Suppressor macrophage treated with lipopolysaccharide for 1 hour (primary cell): ENCODE results near the gene NTHL1.

Source experiments
- DNase-seq, 3 donors: peaks; one replicate each; pipeline ENCODE4 v3.0.0-alpha.2; 2020 to 2022

NTHL1 gene

GRCh38 chr16:2047330-2048115 is at the start of gene NTHL1, which contains the start of gene TSC2:
Gene NTHL1, minus strand, starts transcription at chr16:2047834. Its CDS starts 11 bp downstream, at chr16:2047823.
Gene TSC2, plus strand, starts transcription at chr16:2047985. Its CDS starts 631 bp downstream, at chr16:2048616.
- DNase-seq = peak; percentile 97 to 98 (median 98)

GRCh38 chr16:2096853-2097595 is 49.4 kb upstream of the NTHL1 start:
- no peak for DNase-seq

GRCh38 chr16:2095918-2096582 is 48.4 kb upstream of the NTHL1 start:
- DNase-seq = no peak

- no peak for DNase-seq
Measured at GRCh38 chr16:2095315-2095853, 47.8 kb upstream of the NTHL1 start.

- DNase-seq = no peak
Measured at GRCh38 chr16:2093793-2094192, 46.2 kb upstream of the NTHL1 start.

- no peak for DNase-seq
Measured at GRCh38 chr16:2092866-2093265, 45.2 kb upstream of the NTHL1 start.

- DNase-seq = no peak
Measured at GRCh38 chr16:2092256-2092620, 44.6 kb upstream of the NTHL1 start.

- DNase-seq = no peak
Measured at GRCh38 chr16:2091547-2092255, 44.1 kb upstream of the NTHL1 start.

- DNase-seq = peak in 2 of 3 donors; percentile 1 to 10
Measured at GRCh38 chr16:2090777-2091546, 43.3 kb upstream of the NTHL1 start.

GRCh38 chr16:2090481-2090776 is 42.8 kb upstream of the NTHL1 start:
- DNase-seq = no peak

- no peak for DNase-seq
Measured at GRCh38 chr16:2089706-2090480, 42.3 kb upstream of the NTHL1 start.

- no peak for DNase-seq
Measured at GRCh38 chr16:2088759-2089358, 41.2 kb upstream of the NTHL1 start.

- DNase-seq = no peak
Measured at GRCh38 chr16:2087748-2088631, 40.4 kb upstream of the NTHL1 start.

- DNase-seq = no peak
Measured at GRCh38 chr16:2086812-2087747, 39.4 kb upstream of the NTHL1 start.

GRCh38 chr16:2086106-2086742 is 38.6 kb upstream of the NTHL1 start:
- DNase-seq = no peak

- no peak for DNase-seq
Measured at GRCh38 chr16:2085669-2086068, 38.0 kb upstream of the NTHL1 start.

- DNase-seq = no peak
Measured at GRCh38 chr16:2084895-2085625, 37.4 kb upstream of the NTHL1 start.
